Thymus (tissue), 11 donors: Measurements from ENCODE around the gene ERC2. TPM values are rescaled to one million over a fixed set of nuclear protein-coding genes. Genes with fewer than 3 reads are reported as not detected.

Source experiments
- DNase-seq, 9 donors: peaks; one replicate each; pipeline ENCODE4 v3.0.0-alpha.2; 2013; ENCODE audit warnings: low spot score in 9 of 9, low read depth in 6 of 9, missing footprints in 1 of 9
- H3K27ac ChIP-seq, 2 donors: one replicate each; pipeline ENCODE4 v1.5.1; 2013; ENCODE audit warnings: control low read depth in 1 of 2, low read depth in 1 of 2, low read length in 1 of 2, mild to moderate bottlenecking in 1 of 2, moderate library complexity in 1 of 2
- H3K27me3 ChIP-seq, 2 donors: one replicate each; pipeline ENCODE4 v1.5.1; 2013; ENCODE audit warnings: low read length in 1 of 2; ENCODE audit not compliant: control insufficient read depth in 2 of 2, insufficient read depth in 1 of 2
- H3K36me3 ChIP-seq, 2 donors: one replicate each; pipeline ENCODE4 v1.5.1; 2013; ENCODE audit warnings: low read length in 1 of 2, mild to moderate bottlenecking in 1 of 2, moderate library complexity in 1 of 2; ENCODE audit not compliant: control insufficient read depth in 2 of 2, insufficient read depth in 2 of 2
- H3K4me1 ChIP-seq, 2 donors: one replicate each; pipeline ENCODE4 v1.5.1; 2013; ENCODE audit warnings: low read length in 2 of 2; ENCODE audit not compliant: control insufficient read depth in 2 of 2, insufficient read depth in 2 of 2
- H3K4me3 ChIP-seq, 2 donors: one replicate each; pipeline ENCODE4 v1.5.1; 2013; ENCODE audit warnings: low read length in 2 of 2, control low read depth in 1 of 2, mild to moderate bottlenecking in 1 of 2
- H3K9me3 ChIP-seq, 2 donors: one replicate each; pipeline ENCODE4 v1.5.1; 2013; ENCODE audit warnings: low read length in 1 of 2, mild to moderate bottlenecking in 1 of 2; ENCODE audit not compliant: control insufficient read depth in 2 of 2, insufficient read depth in 1 of 2
- WGBS: extraction: QIAGEN DNeasy Blood & Tissue Kit; methylation state at CpG from one replicate; pipeline ENCODE4 v1.1.7; 2013; 5-methylcytosine and 5-hydroxymethylcytosine counted together
- polyA plus RNA-seq: library from polyadenylated mRNA; stranded (reverse); fragments of 200-250 nt; gene quantifications from one replicate; pipeline ENCODE4 v1.2.3, GENCODE V29; 2013
- total RNA-seq: library from RNA; stranded (reverse); fragments of 120-200 nt; gene quantifications from one replicate; pipeline ENCODE4 v1.2.4, GENCODE V29; 2013
- donor health status: healthy.

ERC2 gene
- total and polyA plus RNA-seq, 2 donors: 0.28 to 0.50 TPM

DNA sequence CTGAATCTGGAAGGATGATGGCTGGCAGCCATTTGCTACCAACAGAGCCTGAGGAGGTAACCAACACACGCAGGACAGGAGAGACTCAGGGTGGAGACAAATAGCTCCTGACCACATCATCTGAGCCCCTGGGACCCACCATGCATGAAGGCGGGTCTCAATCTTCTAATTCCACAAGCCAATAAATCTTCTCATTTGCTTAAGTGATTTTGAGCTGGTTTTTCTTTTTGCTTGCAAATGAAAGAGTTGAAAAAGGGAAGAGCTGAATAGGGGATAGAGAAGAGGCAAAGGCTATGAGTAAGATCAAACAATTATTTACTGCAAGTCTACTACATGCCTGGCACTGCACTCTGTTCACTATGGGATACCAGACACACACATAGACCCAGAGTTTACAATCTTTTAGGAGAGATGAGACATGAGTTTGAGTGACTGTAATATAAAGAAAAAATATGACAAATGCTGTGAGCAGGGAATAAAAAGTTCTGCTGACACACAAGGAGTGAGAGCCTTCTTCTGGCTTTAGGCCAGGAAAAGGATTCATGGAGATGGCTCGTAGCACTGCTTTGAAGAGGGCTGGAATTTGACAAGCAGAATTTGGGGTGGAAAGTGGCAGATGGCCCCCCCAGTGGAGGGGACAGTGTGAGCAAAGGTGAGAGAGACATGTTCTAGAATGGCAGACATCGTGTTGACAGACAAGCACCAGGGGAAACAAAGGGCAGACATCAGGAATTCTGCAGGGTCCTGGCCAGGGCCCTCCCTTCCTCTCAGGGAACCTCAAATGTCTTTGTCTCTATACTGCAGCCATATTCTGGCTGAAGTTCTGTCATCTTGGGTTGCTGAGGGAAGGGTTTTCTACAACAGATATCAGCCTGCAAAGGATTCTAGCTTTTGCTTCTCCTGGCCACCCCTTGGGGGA is 911.4 kb downstream of the ERC2 start:
- Histone ChIP-seq H3K4me3 (no peak overlapping the region), H3K27ac (no peak overlapping the region), H3K9me3 (peaks cover 0 to 3% of the 10 kb centered on the region in 2 donors), H3K27me3 (no peaks in the 10 kb centered on the region), H3K36me3 (no peaks in the 10 kb centered on the region), H3K4me1 (peaks cover 14 to 33% of the 10 kb centered on the region in 2 donors)
- no peak for DNase-seq
- 92% methylated on average over 4 of the region's 4 CpGs for WGBS

DNA sequence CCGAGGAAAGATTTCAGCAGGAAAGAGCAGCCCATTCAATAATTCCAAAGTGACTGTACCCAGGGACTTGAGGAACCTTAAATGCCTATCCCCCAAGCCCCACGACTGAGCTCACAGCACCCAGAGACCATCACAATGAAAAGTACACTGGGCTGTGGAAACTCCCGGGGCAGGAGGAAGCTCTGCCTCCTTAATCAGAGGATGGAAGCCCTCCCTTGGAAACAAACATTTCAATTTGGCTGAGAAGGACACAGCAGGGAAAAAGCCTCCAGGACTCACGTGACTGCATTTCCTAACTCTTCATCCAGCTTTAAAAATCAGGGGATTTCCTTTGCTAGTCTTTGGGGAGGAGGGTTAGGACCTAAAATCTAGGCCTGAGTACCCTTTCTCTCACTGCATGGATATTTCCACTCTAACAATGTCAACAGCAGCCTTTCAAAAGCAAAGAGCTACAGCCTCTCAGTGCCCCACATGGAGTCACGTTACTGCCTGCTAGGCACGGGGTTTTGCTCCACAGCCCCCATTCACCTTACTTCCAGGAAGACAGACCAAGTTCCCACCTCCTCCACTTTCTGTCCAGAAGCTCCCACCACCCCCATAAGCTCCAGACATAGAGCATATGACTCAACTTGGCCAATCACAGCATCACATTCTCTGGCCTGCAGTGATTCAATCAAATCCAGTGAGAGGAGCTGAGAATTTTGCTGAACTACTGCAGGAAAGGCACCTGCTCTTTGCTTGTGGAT is 912.2 kb downstream of the ERC2 start:
- peaks cover 14 to 33% of the 10 kb centered on the region in 2 donors for H3K4me1 ChIP-seq
- no peak for DNase-seq
- H3K4me3 ChIP-seq: no peak overlapping the region
- peaks cover 0 to 4% of the 10 kb centered on the region in 2 donors for H3K9me3 ChIP-seq
- H3K27me3 ChIP-seq: no peaks in the 10 kb centered on the region
- WGBS: 92% methylated on average over 6 of the region's 6 CpGs
- H3K27ac ChIP-seq: peak overlapping the region in 1 of 2 donors; percentile 89
- no peaks in the 10 kb centered on the region for H3K36me3 ChIP-seq

DNA sequence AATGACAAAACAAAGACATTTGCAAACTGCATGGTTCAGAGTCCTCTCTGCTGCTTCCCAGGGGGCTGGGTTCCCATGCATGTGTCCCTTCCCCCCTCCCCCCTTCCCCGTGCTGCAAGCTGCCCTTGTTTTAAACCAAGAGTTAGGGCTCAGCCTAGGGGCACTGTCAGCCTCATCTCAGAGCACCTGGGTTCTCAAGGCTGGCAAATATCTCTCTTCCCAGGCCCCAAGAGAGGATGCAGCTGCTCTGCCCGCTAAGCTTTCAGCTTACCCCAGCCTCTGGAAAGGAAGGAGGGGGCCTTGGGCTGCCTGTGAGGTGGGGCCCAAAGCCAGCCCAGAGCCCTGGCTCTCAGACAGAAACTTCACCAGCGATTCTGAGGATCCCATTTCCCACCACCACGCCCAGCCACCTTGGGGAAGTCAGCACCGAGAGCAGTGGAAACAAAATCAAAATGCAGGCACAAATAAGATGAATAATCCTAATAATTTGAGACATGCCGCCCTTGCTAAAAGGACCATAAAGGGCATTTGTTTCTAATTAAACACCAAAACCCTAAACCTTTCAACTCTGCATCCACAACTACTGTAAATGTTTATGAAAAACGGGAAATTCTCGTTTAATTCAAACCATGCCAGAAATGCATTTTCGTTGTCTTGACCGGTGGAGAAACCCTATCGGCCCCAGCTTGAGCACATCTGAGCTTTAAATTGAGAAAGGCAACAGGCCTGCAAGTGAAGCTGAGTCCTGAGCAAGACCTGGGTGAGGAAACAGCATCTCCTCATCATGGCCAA is 913.4 kb downstream of the ERC2 start:
- H3K4me3 ChIP-seq: no peak overlapping the region
- H3K4me1 ChIP-seq: peaks cover 14 to 37% of the 10 kb centered on the region in 2 donors
- H3K27ac ChIP-seq: peak overlapping the region in 1 of 2 donors; percentile 89
- peak; percentile 44 to 94 (median 72) for DNase-seq
- no peaks in the 10 kb centered on the region for H3K36me3 ChIP-seq
- 55% methylated on average over 11 of the region's 11 CpGs for WGBS
- H3K27me3 ChIP-seq: no peaks in the 10 kb centered on the region
- peaks cover 0 to 4% of the 10 kb centered on the region in 2 donors for H3K9me3 ChIP-seq

DNA sequence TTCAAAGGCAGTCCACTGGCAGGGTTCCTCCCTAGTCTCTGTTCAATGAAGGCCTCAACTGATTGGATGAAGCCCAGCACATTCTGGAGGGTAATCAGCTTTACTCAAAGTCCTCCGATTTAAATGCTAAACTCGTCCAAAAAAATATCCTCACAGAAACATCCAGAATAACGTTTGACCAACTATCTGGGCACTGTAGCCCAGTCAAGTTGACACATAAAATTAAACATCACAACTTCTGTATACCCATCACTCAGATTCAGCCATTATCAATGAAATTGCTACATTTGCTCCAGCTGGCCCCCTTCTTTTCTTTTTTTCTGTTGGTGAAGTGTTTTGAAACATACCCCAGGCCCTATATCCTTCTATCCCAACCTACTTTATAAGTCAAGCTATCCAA is 916.6 kb downstream of the ERC2 start:
- Histone ChIP-seq H3K27ac (no peak overlapping the region), H3K4me1 (peaks cover 14 to 44% of the 10 kb centered on the region in 2 donors), H3K36me3 (no peaks in the 10 kb centered on the region), H3K27me3 (no peaks in the 10 kb centered on the region), H3K9me3 (peaks cover 0 to 4% of the 10 kb centered on the region in 2 donors), H3K4me3 (no peak overlapping the region)
- no peak for DNase-seq
- 98% methylated on average over 3 of the region's 3 CpGs for WGBS

DNA sequence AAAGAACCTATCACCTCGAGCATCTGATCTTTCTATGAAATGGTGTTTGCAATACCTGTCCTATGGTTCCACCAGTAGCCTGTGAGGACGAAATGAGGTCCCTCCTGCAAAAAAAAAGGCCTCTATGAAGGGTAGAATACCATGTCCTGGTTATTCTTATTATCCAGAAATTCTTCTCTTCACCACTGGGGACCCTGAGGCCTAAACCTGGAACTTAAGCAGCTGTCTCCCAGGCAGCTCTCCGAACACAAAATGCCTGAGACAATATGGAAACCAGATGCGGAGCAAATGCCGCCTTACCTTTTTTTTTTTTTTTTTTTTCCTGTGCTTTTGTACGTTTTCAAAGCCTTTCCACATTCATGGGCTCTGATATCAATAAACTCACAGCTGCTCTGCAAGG is 919.1 kb downstream of the ERC2 start:
- H3K36me3 ChIP-seq: no peaks in the 10 kb centered on the region
- peaks cover 1 to 21% of the 10 kb centered on the region in 2 donors for H3K4me1 ChIP-seq
- no peak for DNase-seq
- no peak overlapping the region for H3K27ac ChIP-seq
- no peaks in the 10 kb centered on the region for H3K27me3 ChIP-seq
- H3K9me3 ChIP-seq: peaks cover 0 to 4% of the 10 kb centered on the region in 2 donors
- WGBS: 95% methylated on average over 6 of the region's 6 CpGs
- H3K4me3 ChIP-seq: no peak overlapping the region

DNA sequence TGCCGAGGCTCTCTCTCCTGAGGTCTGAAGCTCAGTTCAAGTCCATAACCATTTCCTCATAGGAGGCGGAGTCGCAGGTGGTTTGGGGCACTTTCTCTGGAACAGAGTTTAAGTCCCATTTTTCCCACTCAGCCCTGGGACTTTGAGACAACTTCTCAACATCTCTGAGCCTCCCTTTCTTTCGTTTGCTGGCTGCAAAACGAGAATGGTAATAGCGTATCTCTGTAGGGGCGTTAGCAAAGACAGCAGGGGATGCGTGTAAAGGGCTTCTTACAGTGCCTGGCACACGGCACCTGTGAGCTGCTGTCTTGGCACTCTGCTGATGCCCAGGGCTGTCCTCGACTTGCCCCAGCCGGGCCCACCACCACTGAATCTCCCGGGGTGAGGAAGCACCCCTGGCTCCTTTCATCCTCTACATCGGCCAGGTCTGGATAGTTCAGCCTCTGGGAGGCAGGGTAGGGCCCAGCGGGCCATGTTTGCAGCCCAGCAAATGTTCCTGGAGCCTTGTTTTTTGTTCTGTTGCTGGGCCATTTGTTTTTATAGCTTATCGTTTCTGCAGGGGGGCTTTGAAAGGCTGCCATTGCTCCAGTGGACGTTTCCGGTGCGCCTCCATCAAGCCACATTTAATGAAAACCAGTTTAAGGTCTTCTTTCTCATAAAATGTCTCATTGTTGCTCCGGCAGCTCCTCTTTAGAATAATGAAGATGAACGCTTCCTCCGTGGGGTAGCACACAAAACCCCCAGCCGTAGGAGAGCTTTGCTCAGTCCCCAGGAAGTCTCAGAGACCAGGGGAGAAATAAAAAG is 921.2 kb downstream of the ERC2 start:
- Histone ChIP-seq H3K27me3 (no peaks in the 10 kb centered on the region), H3K36me3 (no peaks in the 10 kb centered on the region), H3K9me3 (peaks cover 0 to 3% of the 10 kb centered on the region in 2 donors), H3K4me3 (no peak overlapping the region), H3K4me1 (peaks cover 0 to 18% of the 10 kb centered on the region in 2 donors), H3K27ac (no peak overlapping the region)
- DNase-seq: no peak
- 93% methylated on average over 22 of the region's 22 CpGs for WGBS

DNA sequence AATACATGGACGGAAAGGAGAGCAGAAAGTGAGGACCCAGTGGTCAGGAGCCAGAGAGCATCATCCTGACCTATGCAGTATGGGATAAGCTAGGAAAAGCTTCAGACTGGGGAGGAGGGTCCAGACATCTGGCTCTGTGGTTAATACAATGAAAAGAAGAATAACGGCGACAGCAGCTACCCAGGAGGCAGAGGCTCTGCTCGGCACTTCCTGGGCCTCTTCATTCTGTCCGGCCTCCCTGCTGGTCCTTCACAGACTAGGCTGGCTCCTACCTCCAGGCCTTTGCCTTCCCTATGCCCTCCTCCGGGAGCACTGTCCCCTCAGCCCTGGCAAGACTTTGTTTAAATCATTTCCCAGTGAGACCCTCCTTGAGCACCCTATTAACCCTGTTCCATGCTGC is 922.3 kb downstream of the ERC2 start:
- Histone ChIP-seq H3K4me1 (peaks cover 0 to 18% of the 10 kb centered on the region in 2 donors), H3K36me3 (no peaks in the 10 kb centered on the region), H3K27me3 (no peaks in the 10 kb centered on the region), H3K9me3 (no peaks in the 10 kb centered on the region), H3K27ac (no peak overlapping the region), H3K4me3 (no peak overlapping the region)
- 94% methylated on average over 6 of the region's 6 CpGs for WGBS
- DNase-seq: no peak

DNA sequence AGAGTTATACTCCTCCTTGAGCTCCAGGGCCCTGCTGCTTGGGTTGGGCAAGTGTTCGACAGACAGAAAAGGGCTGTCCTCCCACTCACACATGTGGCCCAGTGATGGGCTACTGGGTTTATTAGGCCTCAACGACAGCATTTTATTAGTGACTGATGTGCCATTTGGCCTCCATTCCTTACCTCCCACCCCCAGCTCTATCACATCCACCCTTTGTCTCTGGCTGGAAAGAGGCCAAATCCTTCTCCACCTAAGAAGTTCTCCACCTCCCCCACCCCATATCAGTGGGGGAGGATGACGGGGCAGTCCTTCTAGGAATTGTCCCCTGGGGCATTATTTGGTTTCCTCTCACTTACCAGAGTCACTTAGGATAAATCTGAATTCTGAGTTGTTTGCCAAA is 924.0 kb downstream of the ERC2 start:
- H3K27ac ChIP-seq: no peak overlapping the region
- no peak for DNase-seq
- H3K4me1 ChIP-seq: peaks cover 0 to 10% of the 10 kb centered on the region in 2 donors
- H3K36me3 ChIP-seq: no peaks in the 10 kb centered on the region
- WGBS: 61% methylated on average over 3 of the region's 3 CpGs
- H3K4me3 ChIP-seq: no peak overlapping the region
- H3K9me3 ChIP-seq: no peaks in the 10 kb centered on the region
- H3K27me3 ChIP-seq: no peaks in the 10 kb centered on the region
